GM12891 (cell line): Measurements from ENCODE around the gene SFXN3.

ENCODE experiments used
- PAX5 ChIP-seq: IDR thresholded peaks from 2 replicates; pipeline ENCODE4 v1.6.1; 2011; ENCODE audit warnings: low read length, moderate library complexity, mild to moderate bottlenecking; ENCODE audit not compliant: insufficient read depth, severe bottlenecking
- POLR2A ChIP-seq: IDR thresholded peaks from 2 replicates; pipeline ENCODE4 v1.6.1; 2011; ENCODE audit warnings: low read depth, low read length, control low read depth
- POLR2AphosphoS5 ChIP-seq: IDR thresholded peaks from 2 replicates; pipeline ENCODE4 v1.6.1; 2011; ENCODE audit warnings: low read depth, low read length, control low read depth
- SPI1 ChIP-seq: IDR thresholded peaks from 2 replicates; pipeline ENCODE4 v1.6.1; 2011; ENCODE audit warnings: low read depth, low read length, control low read depth
- TAF1 ChIP-seq: IDR thresholded peaks from 2 replicates; pipeline ENCODE4 v1.6.1; 2011; ENCODE audit warnings: low read depth, low read length, control low read depth

- TF ChIP-seq SPI1 = no peak
- no peak; the same call in 1 of the 2 replicates for TF ChIP-seq TAF1
- peak; percentile 65; the same call in 1 of the 2 replicates for TF ChIP-seq POLR2A
- peak; percentile 81 for TF ChIP-seq POLR2AphosphoS5
- no peak for TF ChIP-seq PAX5
These were observed 43.9 kb upstream of the SFXN3 start, which contains the start of the genes MRPL43 and TWNK for GRCh38 chr10:100986952-100987684.
